ENCODE measurements around the gene DAO.

Gene DAO

GRCh38 chr12:108910336-108910735 lies 30.4 kb downstream of the DAO start:
- no peak overlapping the region for H3K4me3 ChIP-seq (ENCODE audit: low read length)
- TF ChIP-seq ZNF274 (IDR thresholded peaks at IDR 0.05; ENCODE audit: low read depth, low read length), result no peak

DNA sequence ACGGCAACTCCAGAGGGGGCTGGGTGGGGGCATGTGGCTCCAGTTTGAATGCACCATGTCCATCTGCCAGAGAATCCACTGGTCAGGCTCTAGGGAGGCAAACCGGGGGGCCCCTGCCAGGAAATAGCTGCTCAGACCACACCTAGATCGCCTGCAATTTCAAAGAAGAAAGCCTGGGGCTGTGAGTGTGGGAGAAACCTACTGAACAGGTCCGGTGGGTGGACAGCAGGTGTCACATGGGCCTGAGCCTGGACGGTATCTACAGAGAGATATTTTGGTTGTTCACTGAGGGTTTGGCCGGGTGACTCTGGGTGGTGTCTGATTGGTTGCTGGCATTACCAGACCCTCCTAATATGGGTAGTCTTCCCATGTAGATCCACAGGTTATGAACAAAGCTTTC lies 32.0 kb downstream of the DAO start:
- TF ChIP-seq ZNF274 (IDR thresholded peaks at IDR 0.05; ENCODE audit: low read depth, low read length), result no peak
- no peak overlapping the region for H3K4me3 ChIP-seq (ENCODE audit: low read length)

GRCh38 chr12:108912361-108912760 lies 32.5 kb downstream of the DAO start:
- TF ChIP-seq ZNF274 (IDR thresholded peaks at IDR 0.05; ENCODE audit: low read depth, low read length), result no peak
- H3K4me3 ChIP-seq (ENCODE audit: low read length), result no peak overlapping the region

DNA sequence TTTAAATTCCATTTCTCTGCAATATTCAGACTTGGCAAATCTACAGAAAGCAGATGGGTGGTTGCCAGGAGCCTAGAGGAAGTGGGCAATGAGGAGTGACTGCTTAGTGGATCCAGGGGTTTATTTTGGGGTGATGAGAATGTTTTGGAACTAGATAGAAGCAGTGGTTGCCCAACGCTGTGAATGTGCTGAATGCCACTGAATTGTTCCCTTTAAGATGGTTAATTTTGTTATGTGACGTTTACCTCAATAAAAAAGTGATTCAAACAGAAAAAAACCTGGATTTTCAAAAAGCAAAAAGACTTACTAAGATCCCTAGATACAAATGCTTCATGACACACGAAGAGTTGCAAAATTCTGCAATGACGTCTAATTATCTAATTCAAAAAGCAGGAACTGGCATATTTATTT lies 34.2 kb downstream of the DAO start:
- no peak for TF ChIP-seq ZNF274 (IDR thresholded peaks at IDR 0.05; ENCODE audit: low read depth, low read length)

GRCh38 chr12:108915632-108916133 lies 35.8 kb downstream of the DAO start:
- no peak overlapping the region for H3K4me3 ChIP-seq (ENCODE audit: low read length)
- no peak for TF ChIP-seq ZNF274 (IDR thresholded peaks at IDR 0.05; ENCODE audit: low read depth, low read length)

More for the DNA sequence above, 34.2 kb downstream of the DAO start:
- H3K4me3 ChIP-seq (ENCODE audit: low read length), result no peak overlapping the region

GRCh38 chr12:108916336-108916735 lies 36.4 kb downstream of the DAO start:
- no peak overlapping the region for H3K4me3 ChIP-seq (ENCODE audit: low read length)
- TF ChIP-seq ZNF274 (IDR thresholded peaks at IDR 0.05; ENCODE audit: low read depth, low read length), result no peak

GRCh38 chr12:108918206-108918605 lies 38.3 kb downstream of the DAO start:
- no peak overlapping the region for H3K4me3 ChIP-seq (ENCODE audit: low read length)
- TF ChIP-seq ZNF274 (IDR thresholded peaks at IDR 0.05; ENCODE audit: low read depth, low read length), result no peak

DNA sequence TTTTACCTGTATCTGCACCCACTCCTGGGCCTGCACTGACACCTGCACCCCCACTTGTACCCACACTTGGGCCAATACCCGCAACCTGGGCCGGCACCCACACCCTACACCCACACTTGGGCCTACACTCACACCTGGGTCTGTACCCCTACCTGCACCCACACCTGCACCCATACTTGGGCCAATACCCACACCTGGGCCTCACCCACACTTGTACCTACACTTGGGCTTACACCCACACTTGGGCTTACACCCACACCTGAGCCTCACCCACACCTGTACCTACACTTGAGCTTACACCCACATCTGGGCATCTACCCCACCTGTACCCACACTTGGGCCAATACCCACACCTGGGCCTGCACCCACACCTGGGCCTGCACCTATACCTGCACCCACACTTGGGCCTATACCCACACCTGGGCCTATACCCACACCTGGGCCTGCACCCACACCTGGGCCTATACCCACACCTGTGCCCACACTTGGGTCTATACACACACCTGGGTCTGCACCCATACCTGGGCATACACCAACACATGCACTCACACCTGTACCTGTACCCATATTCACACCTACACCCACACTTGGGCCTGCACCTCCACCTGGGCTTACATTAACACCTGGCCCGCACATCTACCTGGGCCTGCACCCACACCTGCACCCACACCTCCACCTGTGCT lies 39.2 kb downstream of the DAO start:
- no peak overlapping the region for H3K4me3 ChIP-seq (ENCODE audit: low read length)
- no peak for TF ChIP-seq ZNF274 (IDR thresholded peaks at IDR 0.05; ENCODE audit: low read depth, low read length)

DNA sequence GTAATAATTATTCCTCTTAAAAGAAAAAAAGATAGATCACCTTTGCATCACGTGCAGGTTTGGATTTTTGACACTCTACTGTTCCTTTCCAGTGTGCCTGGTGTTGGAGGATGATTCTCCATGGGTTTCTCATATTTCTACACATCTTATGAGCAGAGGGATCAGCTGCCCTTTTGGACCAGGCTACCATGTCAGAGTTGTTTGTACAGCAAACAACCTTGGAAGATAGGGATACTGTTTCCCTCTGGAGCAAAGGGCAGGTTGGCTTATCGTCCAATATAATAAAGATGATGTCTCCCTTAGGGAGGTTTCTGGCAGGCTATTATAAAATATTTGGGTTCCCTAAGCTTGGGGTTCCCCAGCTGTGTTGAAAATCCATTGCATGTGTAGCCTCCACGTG lies 42.1 kb downstream of the DAO start:
- H3K4me3 ChIP-seq (ENCODE audit: low read length), result no peak overlapping the region
- no peak for TF ChIP-seq ZNF274 (IDR thresholded peaks at IDR 0.05; ENCODE audit: low read depth, low read length)

DNA sequence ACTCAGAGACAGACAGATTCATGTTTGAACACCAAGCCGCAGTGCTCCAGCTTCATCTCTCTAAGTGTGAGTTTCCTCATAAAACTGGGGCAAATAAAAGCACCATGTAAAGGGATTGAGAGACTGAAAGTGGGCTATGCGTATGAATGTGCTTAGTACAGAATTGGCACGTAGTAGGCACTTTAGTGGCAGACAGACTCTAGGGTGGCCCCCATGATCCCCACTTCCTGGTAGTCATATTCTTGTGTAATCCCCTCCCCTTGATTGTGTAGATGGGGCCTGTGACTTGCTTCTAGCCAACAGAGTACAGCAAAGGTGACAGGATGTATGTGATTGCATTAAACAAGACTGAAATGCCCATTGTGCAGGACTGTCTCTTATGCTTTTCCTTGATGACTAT lies 43.0 kb downstream of the DAO start:
- no peak overlapping the region for H3K4me3 ChIP-seq (ENCODE audit: low read length)

GRCh38 chr12:108928695-108929094 lies 48.8 kb downstream of the DAO start:
- TF ChIP-seq ZNF274 (IDR thresholded peaks at IDR 0.05; ENCODE audit: low read depth, low read length), result no peak

More for the DNA sequence above, 43.0 kb downstream of the DAO start:
- no peak for TF ChIP-seq ZNF274 (IDR thresholded peaks at IDR 0.05; ENCODE audit: low read depth, low read length)

DNA sequence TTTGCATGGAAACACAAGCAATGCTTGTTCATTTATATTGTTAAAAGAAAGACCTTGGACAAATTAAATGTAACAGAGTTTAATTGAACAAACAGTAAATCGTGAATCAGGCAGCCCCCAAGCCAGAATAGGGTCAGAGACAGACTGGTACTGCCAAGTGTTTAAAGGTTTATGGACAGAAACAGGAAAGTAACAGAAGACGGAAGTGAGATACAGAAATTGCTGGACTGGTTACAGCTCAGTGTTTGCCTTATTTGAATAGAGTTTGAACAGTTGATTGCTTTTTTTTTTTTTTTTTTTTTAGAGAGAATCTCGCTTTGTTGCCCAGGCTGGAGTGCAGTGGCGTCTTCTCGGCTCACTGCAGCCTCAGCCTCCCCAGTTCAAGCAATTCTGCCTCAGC lies 50.3 kb downstream of the DAO start:
- TF ChIP-seq ZNF274 (IDR thresholded peaks at IDR 0.05; ENCODE audit: low read depth, low read length), result no peak
- no peak overlapping the region for H3K4me3 ChIP-seq (ENCODE audit: low read length)

More at GRCh38 chr12:108928695-108929094, 48.8 kb downstream of the DAO start:
- H3K4me3 ChIP-seq (ENCODE audit: low read length), result no peak overlapping the region

DNA sequence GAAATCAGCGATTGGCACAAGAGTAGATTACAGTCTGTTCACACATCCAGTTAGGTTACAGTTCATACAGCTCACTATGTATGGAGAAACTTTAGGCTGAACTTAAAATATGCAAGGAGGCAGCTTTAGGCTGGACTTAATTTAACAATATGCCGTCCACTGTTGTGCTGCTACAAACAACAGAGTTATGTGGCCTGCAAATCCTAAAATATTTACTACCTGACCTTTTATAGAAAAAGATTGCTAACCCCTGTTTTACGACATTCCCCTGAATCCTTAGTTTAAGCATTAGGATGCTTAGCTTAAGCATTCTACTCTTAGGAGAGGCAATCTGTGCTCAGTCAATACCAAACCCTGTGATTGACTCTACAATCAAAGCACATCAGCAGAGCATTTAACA lies 50.9 kb downstream of the DAO start:
- no peak for TF ChIP-seq ZNF274 (IDR thresholded peaks at IDR 0.05; ENCODE audit: low read depth, low read length)
- H3K4me3 ChIP-seq (ENCODE audit: low read length), result no peak overlapping the region

DNA sequence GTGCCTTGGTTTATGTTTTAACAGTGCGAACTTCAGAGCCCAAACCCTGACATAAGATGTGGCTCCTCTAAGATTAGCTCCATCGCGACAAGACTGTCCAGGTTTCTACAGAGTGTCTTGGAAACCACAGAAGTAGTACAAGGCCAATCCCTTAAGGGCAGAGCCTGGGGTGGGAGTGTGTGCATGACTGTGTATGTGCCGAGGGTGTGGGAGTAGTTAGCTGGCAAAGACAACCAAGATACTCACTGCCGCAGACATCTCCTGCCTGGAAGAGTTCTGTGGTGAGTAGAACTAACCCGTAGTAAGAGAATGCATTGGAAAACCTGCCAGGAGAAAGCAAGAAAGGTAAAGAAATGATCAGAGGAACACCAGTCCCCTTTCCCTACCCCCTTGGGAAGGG lies 54.1 kb downstream of the DAO start:
- TF ChIP-seq ZNF274 (IDR thresholded peaks at IDR 0.05; ENCODE audit: low read depth, low read length), result no peak
- H3K4me3 ChIP-seq (ENCODE audit: low read length), result no peak overlapping the region

- no peak for TF ChIP-seq ZNF274 (IDR thresholded peaks at IDR 0.05; ENCODE audit: low read depth, low read length)
- H3K4me3 ChIP-seq (ENCODE audit: low read length), result no peak overlapping the region
These were observed 55.4 kb downstream of the DAO start for GRCh38 chr12:108935159-108935763.
